GM18867 (cell line): ENCODE data around the gene B3GNT4.
"Not testable (repeated sequence)": the region's sequence is repeated elsewhere in the genome, so short reads cannot be mapped to it uniquely, and the experiment has no call there.

Experiments
- ATAC-seq: cut with Tn5 transposase; IDR thresholded peaks from one replicate; pipeline ENCODE4 v1.9.1; 2021; ENCODE audit warnings: mild to moderate bottlenecking, moderate library complexity; ENCODE audit not compliant: unreplicated experiment

Gene B3GNT4

GRCh38 chr12:122208073-122208820 is 4.7 kb downstream of the B3GNT4 start:
- ATAC-seq = no peak

- no peak for ATAC-seq
These were observed 12.3 kb downstream of the B3GNT4 start for GRCh38 chr12:122215771-122216170.

DNA sequence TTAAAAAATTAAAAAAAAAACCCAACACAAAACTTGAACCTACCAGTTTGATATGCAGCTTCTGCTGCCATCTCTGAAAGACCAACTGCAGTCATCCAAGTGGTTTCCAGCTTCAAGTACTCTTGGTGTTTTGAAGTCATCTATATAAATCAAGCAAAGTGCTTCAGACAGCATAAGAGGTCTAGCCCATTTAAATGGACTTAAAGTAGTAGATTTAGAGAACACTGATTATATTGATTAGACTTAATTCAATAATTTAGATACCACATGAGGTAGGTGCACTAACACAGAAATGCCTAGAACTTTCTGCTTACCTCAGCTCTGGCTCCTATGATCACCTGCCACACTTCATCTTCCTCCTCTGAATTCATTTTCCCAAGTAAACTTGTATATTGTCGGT is 12.9 kb downstream of the B3GNT4 start:
- no peak for ATAC-seq

GRCh38 chr12:122225683-122226365 is 22.3 kb downstream of the B3GNT4 start, which contains the start of gene DIABLO:
Gene DIABLO, minus strand, starts transcription at chr12:122226052. Its CDS starts 38 bp downstream, at chr12:122226014.
- ATAC-seq = peak; percentile 87

- ATAC-seq = no peak
These were observed 23.0 kb downstream of the B3GNT4 start for GRCh38 chr12:122226366-122227125.

GRCh38 chr12:122227341-122227740 is 23.8 kb downstream of the B3GNT4 start:
- no peak for ATAC-seq

DNA sequence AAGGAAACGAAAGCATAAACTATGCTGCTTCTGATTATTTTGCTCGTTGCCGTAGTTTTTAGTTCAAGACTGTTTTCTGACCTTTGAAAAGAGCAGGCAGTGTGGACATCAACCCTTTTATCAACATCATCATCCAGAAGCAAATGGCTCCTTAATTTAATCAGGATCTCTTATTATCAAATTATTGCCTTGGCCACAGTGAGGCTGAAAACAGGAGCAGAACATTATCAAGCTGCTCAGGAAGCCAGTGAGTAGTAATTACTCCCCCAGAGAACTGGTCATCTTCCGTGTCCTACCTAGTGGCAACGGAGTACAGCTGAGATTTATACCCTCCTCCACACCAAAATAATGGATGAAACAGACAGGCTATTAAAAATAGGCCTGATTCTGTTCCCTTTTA is 24.6 kb downstream of the B3GNT4 start:
- ATAC-seq = no peak

- no peak for ATAC-seq
These were observed 27.3 kb downstream of the B3GNT4 start for GRCh38 chr12:122230798-122231197.

- no peak for ATAC-seq
These were observed 29.2 kb downstream of the B3GNT4 start for GRCh38 chr12:122232691-122233090.

DNA sequence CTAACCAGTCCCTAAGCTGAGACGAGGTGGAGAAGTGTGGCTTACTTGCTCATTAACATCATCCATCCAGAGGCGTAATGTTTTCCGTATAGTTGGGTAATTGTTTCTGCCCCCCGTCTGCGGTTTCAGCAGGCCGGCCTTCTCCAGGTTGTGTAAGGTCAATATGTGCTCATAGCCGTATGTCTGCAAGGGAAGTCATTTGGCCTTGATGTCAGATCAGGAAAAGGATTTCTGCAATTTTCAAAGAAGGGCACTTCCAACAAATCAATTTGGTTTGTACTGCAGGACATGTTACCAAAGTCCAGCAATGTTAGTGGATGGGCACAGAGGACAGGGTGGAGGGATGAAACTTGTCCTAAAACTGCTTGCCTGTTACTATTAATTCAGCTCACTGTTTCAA is 32.2 kb downstream of the B3GNT4 start:
- ATAC-seq = no peak

GRCh38 chr12:122238861-122239260 is 35.4 kb downstream of the B3GNT4 start:
- ATAC-seq = no peak

DNA sequence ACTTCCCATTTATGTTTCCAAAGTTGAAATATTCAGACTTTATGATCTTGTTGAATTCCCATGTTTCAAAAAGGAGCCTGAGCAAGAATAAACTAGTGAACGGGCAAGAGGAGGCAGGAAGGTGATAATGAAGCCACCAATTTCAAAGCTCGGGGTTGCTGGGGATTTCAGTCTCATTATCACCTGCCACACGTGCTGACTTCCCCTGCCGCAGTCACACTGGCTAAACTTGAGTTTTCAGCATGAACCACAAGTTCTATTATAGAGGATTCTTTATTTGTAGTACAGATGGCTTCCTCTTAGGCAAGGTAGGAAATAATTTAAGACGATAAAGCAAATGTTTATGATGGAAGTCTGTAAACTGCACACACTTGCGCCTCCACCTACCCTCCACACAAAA is 40.5 kb downstream of the B3GNT4 start:
- no peak for ATAC-seq

DNA sequence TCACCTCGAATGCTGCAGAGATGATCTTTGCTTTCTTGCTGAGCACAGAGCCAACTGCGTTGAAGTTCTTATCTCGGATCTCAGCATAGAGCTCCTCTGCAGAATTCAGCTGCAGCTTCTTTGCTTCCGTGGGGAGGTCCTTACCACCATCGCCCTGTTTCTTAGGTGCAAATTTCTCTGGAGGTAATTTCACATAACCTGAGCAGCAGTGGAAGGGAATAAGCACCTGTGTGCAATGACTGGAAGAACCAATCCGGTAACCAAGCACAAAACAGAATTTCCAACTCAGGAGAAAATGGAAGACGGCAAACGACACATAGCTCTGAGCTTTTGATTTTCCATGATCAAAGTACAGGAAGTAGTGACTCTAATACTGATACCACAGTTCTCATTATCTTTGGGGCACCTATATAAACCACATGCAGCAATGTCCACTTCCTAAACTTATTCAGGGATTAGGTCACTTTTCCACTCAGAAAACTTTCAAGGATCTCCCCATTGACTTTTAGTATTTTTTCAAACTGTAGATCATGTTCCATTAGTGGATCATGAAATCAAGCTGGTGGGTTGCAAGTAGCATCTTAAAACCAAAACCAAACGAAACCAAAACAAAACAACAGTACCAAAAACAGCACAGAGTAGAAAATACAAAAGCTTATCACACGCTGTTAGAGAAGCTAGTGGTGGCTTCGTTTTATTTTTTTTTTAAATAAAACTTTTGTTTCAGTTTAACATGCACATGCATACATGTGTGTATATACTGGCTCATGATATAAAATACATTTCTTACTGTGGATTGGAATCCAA is 41.3 kb downstream of the B3GNT4 start:
- ATAC-seq = no peak

DNA sequence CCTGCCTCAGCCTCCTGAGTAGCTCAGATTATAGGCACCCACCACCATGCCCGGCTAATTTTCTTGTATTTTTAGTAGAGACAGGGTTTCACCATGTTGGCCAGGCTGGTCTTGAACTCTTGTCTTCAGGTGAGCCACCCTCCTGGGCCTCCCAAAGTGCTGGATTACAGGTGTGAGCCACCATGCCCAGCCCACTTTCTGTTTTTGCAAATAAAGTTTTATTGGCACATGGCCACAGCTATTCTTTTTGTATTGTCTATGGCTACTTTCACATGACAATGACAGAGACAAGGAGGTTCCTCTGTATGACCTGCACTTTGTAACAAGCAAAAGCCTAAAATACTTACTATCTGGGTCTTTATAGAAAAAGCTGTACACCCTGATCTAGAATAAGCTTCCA is 42.0 kb downstream of the B3GNT4 start:
- ATAC-seq = no peak

- no peak for ATAC-seq
These were observed 46.5 kb downstream of the B3GNT4 start for GRCh38 chr12:122250047-122250446.

GRCh38 chr12:122250536-122250935 is 47.0 kb downstream of the B3GNT4 start:
- no peak for ATAC-seq

GRCh38 chr12:122258462-122258861 is 55.0 kb downstream of the B3GNT4 start:
- ATAC-seq = not testable (repeated sequence)
